HL-60 (cell line): ENCODE data around the gene UBTD1.

Experiments used
- DNase-seq, 2 experiments: peaks; one replicate each; pipeline ENCODE4 v3.0.0-alpha.2; 2010 to 2020; ENCODE audit warnings: low read depth in 1 of 2, low spot score in 1 of 2
- H3K27ac ChIP-seq: fragments of 250-450 bp; sonication (Bioruptor Pico); replicated peaks from 2 replicates; pipeline ENCODE4 v1.5.1; 2020; ENCODE audit warnings: mild to moderate bottlenecking, moderate library complexity
- H3K27me3 ChIP-seq: fragments of 250-450 bp; sonication (Bioruptor Pico); 2 replicates; pipeline ENCODE4 v1.5.1; 2021; ENCODE audit warnings: mild to moderate bottlenecking, moderate library complexity; ENCODE audit not compliant: insufficient read depth, poor library complexity, severe bottlenecking
- H3K4me3 ChIP-seq: replicated peaks from 2 replicates; pipeline ENCODE4 v1.5.1; 2011; ENCODE audit warnings: mild to moderate bottlenecking, control low read depth, low read length; ENCODE audit not compliant: insufficient read depth
- GABPA ChIP-seq: IDR thresholded peaks from 2 replicates; pipeline ENCODE4 v1.6.1; 2012; ENCODE audit warnings: low read depth
- POLR2AphosphoS5 ChIP-seq: IDR thresholded peaks from 2 replicates; pipeline ENCODE4 v1.6.1; 2012; ENCODE audit warnings: low read depth
- SPI1 ChIP-seq: IDR thresholded peaks from 2 replicates; pipeline ENCODE4 v1.6.1; 2012; ENCODE audit warnings: low read depth, mild to moderate bottlenecking, borderline replicate concordance
- TF ChIP-seq, protein P1 (sequence below): IDR thresholded peaks from one replicate; pipeline ENCODE4 v1.5.1; 2011; ENCODE audit warnings: low read length, control low read depth, inconsistent platforms; ENCODE audit not compliant: insufficient read depth
- TF ChIP-seq, protein P2 (sequence below): IDR thresholded peaks from 2 replicates; pipeline ENCODE4 v1.6.1; 2012; ENCODE audit warnings: low read depth; ENCODE audit not compliant: insufficient replicate concordance

Gene UBTD1

DNA sequence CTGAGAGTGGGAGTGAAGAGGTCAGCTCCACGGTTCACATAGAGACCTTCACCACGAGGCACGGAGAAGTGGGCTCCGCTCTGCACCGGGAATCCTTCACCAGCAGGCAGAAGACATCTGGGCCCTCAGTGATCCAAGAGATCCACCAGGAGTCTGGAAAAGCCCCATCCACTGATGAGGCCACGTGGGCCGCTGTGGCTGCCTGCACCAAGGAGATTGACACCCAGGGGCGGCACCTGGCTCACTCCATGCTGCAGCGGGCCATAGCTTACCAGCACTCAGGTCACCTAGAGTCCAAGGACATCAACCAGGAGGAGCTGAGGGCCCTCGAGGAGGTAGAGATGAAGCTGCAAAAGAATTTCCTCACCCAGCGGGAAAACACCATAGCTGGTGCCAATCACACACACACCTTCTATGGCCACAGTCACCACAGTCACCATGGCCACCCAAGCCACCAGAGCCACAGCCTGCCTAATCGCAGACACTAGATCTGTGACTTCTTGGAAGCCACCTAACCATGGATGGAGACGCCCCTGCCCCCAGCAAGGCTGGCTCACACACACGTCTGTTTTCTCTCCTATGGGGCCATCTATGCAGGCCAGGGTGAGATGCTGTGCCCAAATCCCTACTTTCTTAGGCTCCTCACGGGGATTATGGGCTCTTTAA is 91.5 kb downstream of the UBTD1 start:
- no peaks in the 10 kb centered on the region for H3K27me3 ChIP-seq
- DNase-seq, result no peak
- no peak overlapping the region for H3K4me3 ChIP-seq
- no peak overlapping the region for H3K27ac ChIP-seq
- TF ChIP-seq SPI1 (no peak), POLR2AphosphoS5 (no peak), GABPA (no peak)
- TF ChIP-seq, protein P1, sequence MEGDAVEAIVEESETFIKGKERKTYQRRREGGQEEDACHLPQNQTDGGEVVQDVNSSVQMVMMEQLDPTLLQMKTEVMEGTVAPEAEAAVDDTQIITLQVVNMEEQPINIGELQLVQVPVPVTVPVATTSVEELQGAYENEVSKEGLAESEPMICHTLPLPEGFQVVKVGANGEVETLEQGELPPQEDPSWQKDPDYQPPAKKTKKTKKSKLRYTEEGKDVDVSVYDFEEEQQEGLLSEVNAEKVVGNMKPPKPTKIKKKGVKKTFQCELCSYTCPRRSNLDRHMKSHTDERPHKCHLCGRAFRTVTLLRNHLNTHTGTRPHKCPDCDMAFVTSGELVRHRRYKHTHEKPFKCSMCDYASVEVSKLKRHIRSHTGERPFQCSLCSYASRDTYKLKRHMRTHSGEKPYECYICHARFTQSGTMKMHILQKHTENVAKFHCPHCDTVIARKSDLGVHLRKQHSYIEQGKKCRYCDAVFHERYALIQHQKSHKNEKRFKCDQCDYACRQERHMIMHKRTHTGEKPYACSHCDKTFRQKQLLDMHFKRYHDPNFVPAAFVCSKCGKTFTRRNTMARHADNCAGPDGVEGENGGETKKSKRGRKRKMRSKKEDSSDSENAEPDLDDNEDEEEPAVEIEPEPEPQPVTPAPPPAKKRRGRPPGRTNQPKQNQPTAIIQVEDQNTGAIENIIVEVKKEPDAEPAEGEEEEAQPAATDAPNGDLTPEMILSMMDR, result no peak
- TF ChIP-seq, protein P2, sequence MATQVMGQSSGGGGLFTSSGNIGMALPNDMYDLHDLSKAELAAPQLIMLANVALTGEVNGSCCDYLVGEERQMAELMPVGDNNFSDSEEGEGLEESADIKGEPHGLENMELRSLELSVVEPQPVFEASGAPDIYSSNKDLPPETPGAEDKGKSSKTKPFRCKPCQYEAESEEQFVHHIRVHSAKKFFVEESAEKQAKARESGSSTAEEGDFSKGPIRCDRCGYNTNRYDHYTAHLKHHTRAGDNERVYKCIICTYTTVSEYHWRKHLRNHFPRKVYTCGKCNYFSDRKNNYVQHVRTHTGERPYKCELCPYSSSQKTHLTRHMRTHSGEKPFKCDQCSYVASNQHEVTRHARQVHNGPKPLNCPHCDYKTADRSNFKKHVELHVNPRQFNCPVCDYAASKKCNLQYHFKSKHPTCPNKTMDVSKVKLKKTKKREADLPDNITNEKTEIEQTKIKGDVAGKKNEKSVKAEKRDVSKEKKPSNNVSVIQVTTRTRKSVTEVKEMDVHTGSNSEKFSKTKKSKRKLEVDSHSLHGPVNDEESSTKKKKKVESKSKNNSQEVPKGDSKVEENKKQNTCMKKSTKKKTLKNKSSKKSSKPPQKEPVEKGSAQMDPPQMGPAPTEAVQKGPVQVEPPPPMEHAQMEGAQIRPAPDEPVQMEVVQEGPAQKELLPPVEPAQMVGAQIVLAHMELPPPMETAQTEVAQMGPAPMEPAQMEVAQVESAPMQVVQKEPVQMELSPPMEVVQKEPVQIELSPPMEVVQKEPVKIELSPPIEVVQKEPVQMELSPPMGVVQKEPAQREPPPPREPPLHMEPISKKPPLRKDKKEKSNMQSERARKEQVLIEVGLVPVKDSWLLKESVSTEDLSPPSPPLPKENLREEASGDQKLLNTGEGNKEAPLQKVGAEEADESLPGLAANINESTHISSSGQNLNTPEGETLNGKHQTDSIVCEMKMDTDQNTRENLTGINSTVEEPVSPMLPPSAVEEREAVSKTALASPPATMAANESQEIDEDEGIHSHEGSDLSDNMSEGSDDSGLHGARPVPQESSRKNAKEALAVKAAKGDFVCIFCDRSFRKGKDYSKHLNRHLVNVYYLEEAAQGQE, result no peak

- DNase-seq, result no peak
- H3K4me3 ChIP-seq, result no peak overlapping the region
- no peak overlapping the region for H3K27ac ChIP-seq
- TF ChIP-seq, protein P2, result no peak
- no peak for TF ChIP-seq POLR2AphosphoS5
- no peak for TF ChIP-seq GABPA
- no peak for TF ChIP-seq SPI1
- TF ChIP-seq, protein P1, result no peak
- H3K27me3 ChIP-seq, result no peaks in the 10 kb centered on the region
Measured at GRCh38 chr10:97590748-97591495, 92.2 kb downstream of the UBTD1 start.

DNA sequence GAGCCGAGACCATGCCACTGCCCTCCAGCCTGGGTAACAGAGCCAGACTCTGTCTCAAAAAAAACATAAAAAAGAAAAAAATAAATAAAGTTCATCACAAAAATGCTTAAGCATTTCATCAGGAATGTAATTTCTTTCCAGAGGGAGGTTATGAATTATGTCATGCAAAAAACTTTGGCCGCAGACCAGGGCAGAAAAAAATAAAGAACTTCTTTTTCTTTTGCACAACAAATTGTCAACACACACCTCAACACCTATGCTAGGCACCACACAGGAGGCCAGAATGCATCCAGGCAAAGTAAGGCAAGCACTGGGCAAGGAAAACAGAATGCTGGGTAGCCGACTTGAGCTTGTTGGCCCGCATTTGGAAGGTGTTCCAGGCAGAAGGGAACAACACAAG is 94.7 kb downstream of the UBTD1 start:
- H3K4me3 ChIP-seq, result no peak overlapping the region
- TF ChIP-seq, protein P1, result no peak
- no peak for TF ChIP-seq SPI1
- TF ChIP-seq, protein P2, result no peak
- TF ChIP-seq POLR2AphosphoS5, result no peak
- no peak for TF ChIP-seq GABPA
- no peak for DNase-seq
- no peaks in the 10 kb centered on the region for H3K27me3 ChIP-seq
- no peak overlapping the region for H3K27ac ChIP-seq
